GM21723 (cell line): ENCODE measurements around the gene RHBDD1.

Experiments
- ATAC-seq: cut with Tn5 transposase; IDR thresholded peaks from one replicate; pipeline ENCODE4 v1.9.1; 2021; ENCODE audit warnings: mild to moderate bottlenecking, moderate library complexity; ENCODE audit not compliant: unreplicated experiment

Gene RHBDD1

GRCh38 chr2:227022608-227023007 is 186.8 kb downstream of the RHBDD1 start:
- no peak for ATAC-seq

DNA sequence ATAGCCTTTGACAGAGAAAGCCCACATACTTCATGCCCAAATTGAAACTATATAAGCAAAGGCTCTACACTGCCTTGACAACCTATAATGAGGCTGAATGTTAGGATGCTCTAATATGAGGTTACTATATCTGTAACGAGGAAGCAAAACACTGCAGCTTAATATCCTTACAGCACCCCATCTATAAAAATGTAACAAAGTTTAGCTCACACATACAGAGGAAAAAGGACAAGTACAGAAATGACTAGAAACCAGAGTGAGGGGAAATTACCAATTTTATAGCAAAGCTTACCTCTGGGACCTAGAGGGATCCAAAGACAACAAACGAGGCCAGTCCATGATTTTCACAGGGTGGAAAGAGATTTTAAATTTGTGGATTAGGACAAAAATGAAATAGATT is 189.7 kb downstream of the RHBDD1 start:
- ATAC-seq = no peak

GRCh38 chr2:227029426-227030105 is 193.7 kb downstream of the RHBDD1 start:
- ATAC-seq = no peak

GRCh38 chr2:227030789-227031188 is 194.9 kb downstream of the RHBDD1 start:
- ATAC-seq = no peak

DNA sequence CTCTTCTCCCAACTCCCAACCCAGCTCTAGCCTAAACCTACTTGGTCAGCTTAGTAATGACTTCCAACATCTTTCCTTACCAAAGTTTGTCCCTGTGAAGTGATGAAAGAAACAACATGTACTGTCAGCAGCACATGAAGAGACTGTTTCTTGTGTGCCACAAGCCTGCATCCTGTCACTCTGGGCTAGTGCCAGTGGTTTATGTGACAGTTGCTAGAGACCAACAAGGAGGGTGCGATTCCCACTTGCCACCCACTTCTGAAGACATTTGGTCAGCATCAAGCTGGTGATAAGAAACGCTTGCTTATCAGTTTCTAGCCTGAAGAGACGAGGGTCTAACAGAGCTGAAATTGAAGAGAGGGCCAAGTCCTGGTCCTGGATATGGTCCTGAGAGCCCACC is 195.5 kb downstream of the RHBDD1 start:
- no peak for ATAC-seq

GRCh38 chr2:227033471-227034148 is 197.8 kb downstream of the RHBDD1 start:
- ATAC-seq = peak; percentile 65

- ATAC-seq = no peak
These were observed 200.0 kb downstream of the RHBDD1 start for GRCh38 chr2:227035711-227036367.

- no peak for ATAC-seq
These were observed 200.7 kb downstream of the RHBDD1 start for GRCh38 chr2:227036527-227036926.

GRCh38 chr2:227038550-227039189 is 202.8 kb downstream of the RHBDD1 start:
- no peak for ATAC-seq

GRCh38 chr2:227043981-227044380 is 208.1 kb downstream of the RHBDD1 start:
- ATAC-seq = no peak
